Left lung (tissue), 10 donors: Measurements from ENCODE around the gene ULK4. TPM values are rescaled to one million over a fixed set of nuclear protein-coding genes. Genes with fewer than 3 reads are reported as not detected.

Experiments
- ATAC-seq: fragments of 200-7000 bp; cut with Tn5 transposase; one replicate; pipeline ENCODE4 v1.9.1; 2020; ENCODE audit warnings: moderate library complexity
- DNase-seq, 4 donors: peaks; one replicate each; pipeline ENCODE4 v3.0.0-alpha.2; 2013 to 2020
- H3K27ac ChIP-seq, 2 donors: fragments of 200-600 bp; sonication (generic) in 1 of 2; one replicate each; pipeline versions ENCODE4 v1.5.0 to v1.8.0; 2020 to 2021
- H3K27me3 ChIP-seq, 2 donors: fragments of 200-600 bp; sonication (generic) in 1 of 2; one replicate each; pipeline versions ENCODE4 v1.5.0 to v1.8.0; 2020 to 2021
- H3K36me3 ChIP-seq, 2 donors: fragments of 200-600 bp; sonication (generic) in 1 of 2; one replicate each; pipeline versions ENCODE4 v1.5.0 to v1.8.0; 2020 to 2021
- H3K4me1 ChIP-seq, 2 donors: fragments of 200-600 bp; one replicate each; pipeline ENCODE4 v1.8.0; 2021
- H3K4me3 ChIP-seq, 2 donors: fragments of 200-600 bp; sonication (generic) in 1 of 2; one replicate each; pipeline versions ENCODE4 v1.5.0 to v1.8.0; 2020 to 2021; ENCODE audit warnings: mild to moderate bottlenecking in 1 of 2
- H3K9me3 ChIP-seq, 2 donors: fragments of 200-600 bp; sonication (generic) in 1 of 2; one replicate each; pipeline versions ENCODE4 v1.5.0 to v1.8.0; 2020 to 2021
- intact Hi-C, 2 donors: fragments of 100-400 bp; cut with DNase I; formaldehyde crosslinking; loops; one replicate each; pipeline versions ENCODE4 v1.11.2 to v1.14.2; 2022
- polyA plus RNA-seq, 6 donors: library from polyadenylated mRNA; unstranded; fragments of 120-200 nt; gene quantifications; one replicate each; pipeline ENCODE4 v1.2.1, GENCODE V29; 2013; ENCODE audit not compliant: insufficient read length in 6 of 6
- total RNA-seq, 2 donors: library from RNA; stranded (reverse); fragmentation: NEBNext Ultra II Directional; extraction: Animal tissue kit (Norgen Biotek cat#: 25700); gene quantifications; one replicate each; pipeline ENCODE4 v1.2.1, GENCODE V29; 2021
- TF ChIP-seq, protein P1 (sequence below), 2 donors: fragments of 200-600 bp; sonication (generic) in 1 of 2; IDR thresholded peaks; one replicate each; pipeline versions ENCODE4 v1.5.0 to v1.8.0; 2021; ENCODE audit warnings: antibody characterized with exemption in 2 of 2
- donor health status: DM: no; HTN: yes; CAD: no.
- donor health status: DM: no; HTN: no; CAD: no.

ULK4 gene
- total and polyA plus RNA-seq, 8 donors: 3.9 to 12.1 (median 5.6) TPM

DNA sequence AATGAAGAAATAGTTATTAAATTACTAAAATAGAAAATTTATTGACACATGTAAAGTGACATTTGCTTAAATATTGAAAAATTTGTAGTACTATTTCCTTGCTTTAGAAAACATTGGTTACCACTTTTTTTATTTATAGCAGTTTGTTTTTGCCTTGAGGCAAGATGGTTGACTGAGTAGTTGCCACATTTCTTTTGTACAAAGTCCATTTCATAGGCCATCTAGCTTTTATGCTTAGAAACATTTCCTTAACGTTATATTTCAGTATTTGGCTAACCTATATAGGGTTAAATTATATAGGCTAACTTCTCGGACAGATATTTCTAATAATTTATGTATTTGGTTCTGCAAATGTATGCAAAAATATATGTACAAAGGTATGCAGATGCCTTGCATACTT is 745.5 kb downstream of the ULK4 start:
- Histone ChIP-seq H3K4me3 (no peak overlapping the region), H3K4me1 (peaks cover 27 to 92% of the 10 kb centered on the region in 2 donors), H3K9me3 (no peaks in the 10 kb centered on the region), H3K27me3 (no peaks in the 10 kb centered on the region), H3K36me3 (no peaks in the 10 kb centered on the region), H3K27ac (no peak overlapping the region)
- intact Hi-C loops: no loop called here
- no peak for DNase-seq
- ATAC-seq: no peak
- TF ChIP-seq, protein P1, sequence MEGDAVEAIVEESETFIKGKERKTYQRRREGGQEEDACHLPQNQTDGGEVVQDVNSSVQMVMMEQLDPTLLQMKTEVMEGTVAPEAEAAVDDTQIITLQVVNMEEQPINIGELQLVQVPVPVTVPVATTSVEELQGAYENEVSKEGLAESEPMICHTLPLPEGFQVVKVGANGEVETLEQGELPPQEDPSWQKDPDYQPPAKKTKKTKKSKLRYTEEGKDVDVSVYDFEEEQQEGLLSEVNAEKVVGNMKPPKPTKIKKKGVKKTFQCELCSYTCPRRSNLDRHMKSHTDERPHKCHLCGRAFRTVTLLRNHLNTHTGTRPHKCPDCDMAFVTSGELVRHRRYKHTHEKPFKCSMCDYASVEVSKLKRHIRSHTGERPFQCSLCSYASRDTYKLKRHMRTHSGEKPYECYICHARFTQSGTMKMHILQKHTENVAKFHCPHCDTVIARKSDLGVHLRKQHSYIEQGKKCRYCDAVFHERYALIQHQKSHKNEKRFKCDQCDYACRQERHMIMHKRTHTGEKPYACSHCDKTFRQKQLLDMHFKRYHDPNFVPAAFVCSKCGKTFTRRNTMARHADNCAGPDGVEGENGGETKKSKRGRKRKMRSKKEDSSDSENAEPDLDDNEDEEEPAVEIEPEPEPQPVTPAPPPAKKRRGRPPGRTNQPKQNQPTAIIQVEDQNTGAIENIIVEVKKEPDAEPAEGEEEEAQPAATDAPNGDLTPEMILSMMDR (IDR thresholded peaks at IDR 0.05): no peak

DNA sequence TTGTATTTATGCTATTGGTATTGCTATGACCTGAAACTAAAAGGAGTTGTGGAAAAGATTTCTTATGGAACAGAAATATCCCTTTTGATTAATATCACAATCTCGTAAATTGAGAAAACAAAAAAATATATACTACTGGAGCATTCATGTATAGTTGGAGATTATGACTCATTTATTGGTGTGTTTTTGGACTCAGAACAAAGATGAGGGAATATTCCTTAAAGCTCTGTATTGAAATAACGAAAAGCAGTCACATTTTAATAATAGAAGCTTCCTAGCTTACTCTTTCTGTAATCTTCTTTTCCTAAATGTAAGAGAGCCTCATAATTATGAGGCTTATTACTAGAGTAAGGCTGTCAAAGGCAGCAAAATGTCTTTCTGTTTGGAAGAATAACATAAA is 748.3 kb downstream of the ULK4 start:
- TF ChIP-seq, protein P1 (IDR thresholded peaks at IDR 0.05): no peak
- Histone ChIP-seq H3K4me3 (no peak overlapping the region), H3K4me1 (peaks cover 21 to 83% of the 10 kb centered on the region in 2 donors), H3K9me3 (no peaks in the 10 kb centered on the region), H3K27ac (no peak overlapping the region), H3K27me3 (no peaks in the 10 kb centered on the region), H3K36me3 (no peaks in the 10 kb centered on the region)
- intact Hi-C loops: no loop called here
- no peak for DNase-seq
- no peak for ATAC-seq

DNA sequence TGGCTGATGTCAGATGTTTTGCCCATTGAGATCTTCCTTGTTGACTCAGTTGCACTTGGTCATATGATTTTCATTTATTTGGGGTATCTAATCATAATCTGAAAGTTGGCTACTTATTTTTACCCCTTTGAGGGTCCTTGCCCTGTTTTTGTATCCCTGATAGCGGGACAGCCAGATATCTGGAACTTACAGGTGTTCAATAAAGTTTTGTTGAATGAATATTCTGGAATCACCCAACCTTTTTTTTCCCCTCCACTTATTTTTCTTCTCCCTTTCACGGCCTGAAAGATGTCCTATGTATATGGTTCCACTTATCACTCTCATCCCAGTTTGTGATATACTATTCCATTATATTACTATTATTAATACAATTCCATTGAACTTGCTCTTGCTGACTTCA is 749.8 kb downstream of the ULK4 start:
- no peak overlapping the region for H3K4me3 ChIP-seq
- no peaks in the 10 kb centered on the region for H3K9me3 ChIP-seq
- TF ChIP-seq, protein P1 (IDR thresholded peaks at IDR 0.05): no peak
- intact Hi-C loops: no loop called here
- no peak for ATAC-seq
- no peak for DNase-seq
- H3K27me3 ChIP-seq: no peaks in the 10 kb centered on the region
- H3K4me1 ChIP-seq: peaks cover 25 to 83% of the 10 kb centered on the region in 2 donors
- H3K36me3 ChIP-seq: no peaks in the 10 kb centered on the region
- no peak overlapping the region for H3K27ac ChIP-seq

DNA sequence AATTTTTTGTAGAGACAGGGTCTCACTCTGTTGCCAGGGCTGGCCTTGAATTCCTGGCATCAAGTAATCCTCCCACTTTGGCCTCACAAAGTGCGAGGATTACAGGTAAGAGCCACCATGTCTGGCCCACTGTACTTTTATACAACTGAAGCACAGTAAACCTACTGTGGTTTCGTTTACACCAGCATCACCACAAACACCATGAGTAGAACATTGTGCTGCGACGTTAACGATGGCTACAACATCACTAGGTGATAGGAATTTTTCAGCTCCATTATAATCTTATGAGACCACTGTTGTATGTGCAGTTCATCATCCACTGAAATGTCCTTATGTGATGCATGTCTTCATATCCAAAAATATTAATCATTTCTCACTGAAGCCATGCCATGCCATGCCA is 750.9 kb downstream of the ULK4 start:
- intact Hi-C loops: no loop called here
- H3K36me3 ChIP-seq: no peaks in the 10 kb centered on the region
- no peak for DNase-seq
- no peak overlapping the region for H3K27ac ChIP-seq
- ATAC-seq: no peak
- H3K9me3 ChIP-seq: no peaks in the 10 kb centered on the region
- no peak overlapping the region for H3K4me3 ChIP-seq
- peaks cover 29 to 83% of the 10 kb centered on the region in 2 donors for H3K4me1 ChIP-seq
- no peaks in the 10 kb centered on the region for H3K27me3 ChIP-seq
- TF ChIP-seq, protein P1 (IDR thresholded peaks at IDR 0.05): no peak

DNA sequence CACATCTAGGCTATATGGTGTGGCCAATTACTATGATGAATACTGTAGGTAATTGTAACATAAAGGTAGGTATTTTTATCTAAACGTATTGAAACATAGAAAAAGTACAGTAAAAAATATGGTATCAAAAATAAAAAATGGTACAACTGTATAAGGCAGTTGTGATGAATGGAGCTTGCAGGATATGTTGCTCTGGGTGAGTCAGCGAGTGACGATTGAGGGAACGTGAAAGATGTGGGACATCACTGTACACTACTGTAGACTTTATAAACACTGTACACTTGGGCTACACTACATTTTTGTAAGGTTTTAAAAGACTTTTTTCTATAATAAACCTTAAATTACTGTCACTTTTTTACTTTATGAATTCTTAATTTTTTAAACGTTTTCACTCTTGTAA is 752.3 kb downstream of the ULK4 start:
- Histone ChIP-seq H3K27me3 (no peaks in the 10 kb centered on the region), H3K4me3 (no peak overlapping the region), H3K4me1 (peaks cover 41 to 83% of the 10 kb centered on the region in 2 donors), H3K9me3 (no peaks in the 10 kb centered on the region), H3K27ac (no peak overlapping the region), H3K36me3 (no peaks in the 10 kb centered on the region)
- TF ChIP-seq, protein P1 (IDR thresholded peaks at IDR 0.05): no peak
- DNase-seq: no peak
- intact Hi-C loops: no loop called here
- no peak for ATAC-seq
